SK-N-SH (cell line): ENCODE results near the gene GNE. TPM values are rescaled to one million over a fixed set of nuclear protein-coding genes. Genes with fewer than 3 reads are reported as not detected.

Source experiments
- CTCF ChIA-PET: fragments of 300-600, 350-600 bp; formaldehyde crosslinking; extraction: SDS; loops from one replicate; lab custom pipeline; 2021; lab: Yijun Ruan, JAX
- POLR2A ChIA-PET: fragments of 350-600 bp; sonication (Branson Sonifier 250); formaldehyde crosslinking; extraction: SDS; loops from one replicate; lab custom pipeline; 2020; ENCODE audit warnings: antibody characterized with exemption, inconsistent platforms; lab: Yijun Ruan, JAX
- DNase-seq: peaks from one replicate; pipeline ENCODE4 v3.0.0; 2012
- H2AFZ ChIP-seq: fragments of 200-600 bp; sonication (generic); 2 replicates; pipeline ENCODE4 v1.8.1; 2016; ENCODE audit warnings: antibody characterized with exemption, mild to moderate bottlenecking, low read depth
- H3F3A ChIP-seq: fragments of 200-600 bp; sonication (generic); replicated peaks from 2 replicates; pipeline ENCODE3; 2016; ENCODE audit warnings: antibody characterized with exemption, mild to moderate bottlenecking; ENCODE audit not compliant: insufficient read depth
- H3K27ac ChIP-seq, 2 experiments: fragments of 200-500 bp in 1 of 2; fragments of 200-600 bp in 1 of 2; sonication (Bioruptor generic) in 1 of 2; sonication (generic), shearing (Covaris generic) in 1 of 2; 2 replicates each; pipeline versions ENCODE4 v1.5.1 to v1.6.1; 2014 to 2016; ENCODE audit warnings: low read depth in 2 of 2, inconsistent platforms in 1 of 2, low read length in 1 of 2, mild to moderate bottlenecking in 1 of 2, mixed read lengths in 1 of 2
- H3K27me3 ChIP-seq: fragments of 200-600 bp; sonication (generic), shearing (Covaris generic); 2 replicates; pipeline ENCODE4 v1.6.1; 2016; ENCODE audit warnings: mixed run types; ENCODE audit not compliant: insufficient read depth
- H3K36me3 ChIP-seq, 2 experiments: fragments of 200-500 bp in 1 of 2; fragments of 200-600 bp in 1 of 2; sonication (Bioruptor generic) in 1 of 2; sonication (generic) in 1 of 2; replicated peaks in 1 of 2; 2 replicates each; pipeline versions ENCODE3 to v1.5.1; 2014 to 2016; ENCODE audit warnings: low read length in 1 of 2, mild to moderate bottlenecking in 1 of 2; ENCODE audit not compliant: insufficient read depth in 2 of 2, control insufficient read depth in 1 of 2
- H3K4me1 ChIP-seq, 2 experiments: fragments of 200-500 bp in 1 of 2; fragments of 200-600 bp in 1 of 2; sonication (Bioruptor generic) in 1 of 2; sonication (generic), shearing (Covaris generic) in 1 of 2; 2 replicates each; pipeline versions ENCODE4 v1.5.1 to v1.6.1; 2014 to 2016; ENCODE audit warnings: low read depth in 1 of 2, low read length in 1 of 2, mixed run types in 1 of 2; ENCODE audit not compliant: insufficient read depth in 2 of 2, control insufficient read depth in 1 of 2
- H3K4me2 ChIP-seq: fragments of 200-600 bp; sonication (generic), shearing (Covaris generic); 2 replicates; pipeline ENCODE4 v1.6.1; 2017; ENCODE audit warnings: mixed run types
- H3K4me3 ChIP-seq, 2 experiments: fragments of 200-500 bp in 1 of 2; fragments of 200-600 bp in 1 of 2; sonication (Bioruptor generic) in 1 of 2; sonication (generic), shearing (Covaris generic) in 1 of 2; 2 replicates each; pipeline versions ENCODE4 v1.5.1 to v1.8.1; 2014 to 2016; ENCODE audit warnings: low read depth in 2 of 2, inconsistent platforms in 1 of 2, low read length in 1 of 2, mild to moderate bottlenecking in 1 of 2, mixed read lengths in 1 of 2, moderate library complexity in 1 of 2
- H3K79me2 ChIP-seq: fragments of 200-600 bp; sonication (generic); 2 replicates; pipeline ENCODE4 v1.8.1; 2017; ENCODE audit warnings: mild to moderate bottlenecking; ENCODE audit not compliant: insufficient read depth
- H3K9ac ChIP-seq: fragments of 200-600 bp; sonication (generic); 2 replicates; pipeline ENCODE4 v1.6.1; 2017; ENCODE audit warnings: mixed run types
- H3K9me2 ChIP-seq: fragments of 200-600 bp; sonication (generic); 2 replicates; pipeline ENCODE4 v1.6.1; 2017; ENCODE audit warnings: mixed run types
- H3K9me3 ChIP-seq: fragments of 200-600 bp; sonication (generic); 2 replicates; pipeline ENCODE4 v1.6.1; 2017; ENCODE audit warnings: mixed run types, mild to moderate bottlenecking, moderate library complexity
- H4K20me1 ChIP-seq: fragments of 200-600 bp; sonication (generic); 2 replicates; pipeline ENCODE4 v1.6.1; 2017; ENCODE audit warnings: mild to moderate bottlenecking, mixed run types; ENCODE audit not compliant: insufficient read depth
- CHD2 ChIP-seq: fragments of 150-350 bp; IDR thresholded peaks from 2 replicates; pipeline ENCODE4 v1.6.1; 2018; ENCODE audit warnings: low read length; ENCODE audit not compliant: partially characterized antibody
- ELF1 ChIP-seq: IDR thresholded peaks from 2 replicates; pipeline ENCODE4 v1.4.0; 2012
- EP300 ChIP-seq, 2 experiments: IDR thresholded peaks; 2 replicates each; pipeline versions ENCODE4 v1.4.0 to v1.6.1; 2012; ENCODE audit warnings: borderline replicate concordance in 1 of 2, low read depth in 1 of 2, low read length in 1 of 2
- FOSL2 ChIP-seq: IDR thresholded peaks from 2 replicates; pipeline ENCODE4 v1.4.0; 2012; ENCODE audit warnings: low read depth, mild to moderate bottlenecking, moderate library complexity, borderline replicate concordance
- FOXM1 ChIP-seq: IDR thresholded peaks from 2 replicates; pipeline ENCODE4 v1.4.0; 2012; ENCODE audit warnings: low read depth, mild to moderate bottlenecking
- GABPA ChIP-seq: IDR thresholded peaks from 2 replicates; pipeline ENCODE4 v1.4.0; 2012; ENCODE audit warnings: low read depth, mild to moderate bottlenecking
- MEF2A ChIP-seq: IDR thresholded peaks from 2 replicates; pipeline ENCODE4 v1.4.0; 2012; ENCODE audit warnings: low read depth, borderline replicate concordance
- NFIC ChIP-seq: IDR thresholded peaks from 2 replicates; pipeline ENCODE4 v1.4.0; 2012; ENCODE audit warnings: borderline replicate concordance
- NRF1 ChIP-seq: IDR thresholded peaks from 2 replicates; pipeline ENCODE4 v1.6.1; 2012; ENCODE audit warnings: low read depth, mild to moderate bottlenecking, low read length
- POLR2AphosphoS5 ChIP-seq: IDR thresholded peaks from 2 replicates; pipeline ENCODE4 v1.6.1; 2012; ENCODE audit warnings: low read depth, low read length
- RXRA ChIP-seq: IDR thresholded peaks from 2 replicates; pipeline ENCODE4 v1.4.0; 2012; ENCODE audit warnings: low read depth, mild to moderate bottlenecking, borderline replicate concordance
- SIN3A ChIP-seq: IDR thresholded peaks from 2 replicates; pipeline ENCODE4 v1.6.1; 2012; ENCODE audit warnings: low read depth, mild to moderate bottlenecking, low read length, moderate library complexity, borderline replicate concordance
- SMC3 ChIP-seq: IDR thresholded peaks from 2 replicates; pipeline ENCODE4 v1.6.1; 2012; ENCODE audit warnings: low read depth, low read length, improper control_type of control experiment
- TAF1 ChIP-seq: IDR thresholded peaks from 2 replicates; pipeline ENCODE4 v1.6.1; 2012; ENCODE audit warnings: low read depth, mild to moderate bottlenecking, low read length, moderate library complexity, borderline replicate concordance
- YY1 ChIP-seq: IDR thresholded peaks from 2 replicates; pipeline ENCODE4 v1.4.0; 2012; ENCODE audit warnings: low read depth, mild to moderate bottlenecking
- WGBS: methylation state at CpG from one replicate; pipeline ENCODE4 v1.1.6; 2017; ENCODE audit warnings: low lambda C conversion rate; 5-methylcytosine and 5-hydroxymethylcytosine counted together
- polyA plus RNA-seq, 3 experiments: library from polyadenylated mRNA; depleted of rRNA; stranded (reverse); fragments of >200 nt; gene quantifications; 2 replicates each; pipeline ENCODE4 v1.2.3, GENCODE V29; 2012
- TF ChIP-seq, protein P1 (sequence below): fragments of 150-350 bp; IDR thresholded peaks from 2 replicates; pipeline ENCODE4 v1.6.1; 2017; ENCODE audit warnings: antibody characterized with exemption, low read length, low read depth, borderline replicate concordance
- TF ChIP-seq, protein P2 (sequence below): fragments of 200-600 bp; sonication (generic); IDR thresholded peaks from 2 replicates; pipeline ENCODE4 v1.6.1; 2017; ENCODE audit warnings: antibody characterized with exemption, mild to moderate bottlenecking, moderate library complexity
- TF ChIP-seq, protein P3 (sequence below): IDR thresholded peaks from 2 replicates; pipeline ENCODE4 v1.6.1; 2012; ENCODE audit warnings: mild to moderate bottlenecking, low read depth, low read length, moderate library complexity
- TF ChIP-seq, protein P4 (sequence below): IDR thresholded peaks from 2 replicates; pipeline ENCODE4; 2012
- TF ChIP-seq, protein P5 (sequence below): IDR thresholded peaks from 2 replicates; pipeline ENCODE4 v1.4.0; 2012; ENCODE audit warnings: low read depth, borderline replicate concordance

The GNE gene
- polyA plus RNA-seq, 1 of the 3 experiments (the other 2 are of a cell fraction) = 13.0 TPM

DNA sequence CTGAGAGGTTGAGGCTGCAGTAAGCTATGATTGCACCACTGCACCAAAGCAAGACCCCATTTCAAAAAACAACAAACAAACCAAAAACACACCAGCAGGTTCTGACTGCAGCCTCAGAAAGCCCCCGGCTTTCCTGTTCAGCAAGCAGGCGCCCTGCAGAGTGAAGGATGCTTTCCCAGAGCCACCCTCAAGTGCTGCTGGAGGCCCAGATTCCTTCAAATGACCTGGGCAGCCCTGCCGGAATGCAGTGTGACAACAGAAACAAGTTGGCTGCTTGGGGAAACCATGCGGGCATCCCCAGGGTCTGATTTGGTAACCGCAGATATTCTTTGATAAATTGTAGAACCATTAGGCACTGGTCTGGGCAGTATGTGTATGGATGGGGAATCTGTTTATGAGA lies 35.7 kb upstream of the GNE start:
- Histone ChIP-seq H2AFZ (no peak overlapping the region), H3K9me2 (no peaks in the 10 kb centered on the region), H3K4me1 (no peaks in the 10 kb centered on the region), H3K4me2 (no peak overlapping the region), H4K20me1 (no peaks in the 10 kb centered on the region), H3K36me3 (no peaks in the 10 kb centered on the region), H3K27me3 (no peaks in the 10 kb centered on the region), H3F3A (no peaks in the 10 kb centered on the region), H3K27ac (no peak overlapping the region), H3K9ac (no peak overlapping the region), H3K9me3 (no peaks in the 10 kb centered on the region), H3K79me2 (no peaks in the 10 kb centered on the region), H3K4me3 (no peak overlapping the region)
- ChIA-PET POLR2A (no interaction called here), CTCF (no interaction called here)
- TF ChIP-seq, protein P1, sequence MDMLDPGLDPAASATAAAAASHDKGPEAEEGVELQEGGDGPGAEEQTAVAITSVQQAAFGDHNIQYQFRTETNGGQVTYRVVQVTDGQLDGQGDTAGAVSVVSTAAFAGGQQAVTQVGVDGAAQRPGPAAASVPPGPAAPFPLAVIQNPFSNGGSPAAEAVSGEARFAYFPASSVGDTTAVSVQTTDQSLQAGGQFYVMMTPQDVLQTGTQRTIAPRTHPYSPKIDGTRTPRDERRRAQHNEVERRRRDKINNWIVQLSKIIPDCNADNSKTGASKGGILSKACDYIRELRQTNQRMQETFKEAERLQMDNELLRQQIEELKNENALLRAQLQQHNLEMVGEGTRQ = no peak
- TF ChIP-seq TAF1 = no peak
- 86% methylated on average over 4 of the region's 5 CpGs for WGBS
- no peak for DNase-seq

DNA sequence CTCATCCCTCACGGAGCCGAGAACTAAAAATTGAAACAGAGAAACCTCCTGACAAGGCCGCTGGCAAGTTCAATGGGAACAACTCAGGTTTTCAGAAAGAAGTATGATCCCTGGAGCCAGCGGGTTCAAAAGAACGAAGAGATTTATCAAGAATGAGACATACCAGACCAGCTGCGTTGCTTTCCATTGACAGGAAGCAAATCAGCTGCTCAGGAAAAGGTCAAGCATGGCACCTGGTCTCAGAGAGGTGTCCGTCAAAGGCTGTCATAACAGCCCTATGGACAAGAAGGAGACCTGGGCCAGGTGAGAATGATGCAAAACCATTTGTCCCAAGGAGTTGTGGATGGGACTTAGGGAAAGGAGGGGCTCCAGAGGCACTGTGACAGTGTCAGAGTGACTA lies 34.9 kb upstream of the GNE start:
- Histone ChIP-seq H3K4me2 (no peak overlapping the region), H4K20me1 (no peaks in the 10 kb centered on the region), H3K9me3 (no peaks in the 10 kb centered on the region), H3K36me3 (no peaks in the 10 kb centered on the region), H3K79me2 (no peaks in the 10 kb centered on the region), H3K27ac (no peak overlapping the region), H3K4me1 (no peaks in the 10 kb centered on the region), H2AFZ (no peak overlapping the region), H3K9ac (no peak overlapping the region), H3K4me3 (no peak overlapping the region), H3K9me2 (no peaks in the 10 kb centered on the region), H3F3A (no peaks in the 10 kb centered on the region), H3K27me3 (no peaks in the 10 kb centered on the region)
- 89% methylated on average over 7 of the region's 7 CpGs for WGBS
- POLR2A ChIA-PET = no interaction called here
- CTCF ChIA-PET = no interaction called here
- no peak for DNase-seq
- TF ChIP-seq, protein P2, sequence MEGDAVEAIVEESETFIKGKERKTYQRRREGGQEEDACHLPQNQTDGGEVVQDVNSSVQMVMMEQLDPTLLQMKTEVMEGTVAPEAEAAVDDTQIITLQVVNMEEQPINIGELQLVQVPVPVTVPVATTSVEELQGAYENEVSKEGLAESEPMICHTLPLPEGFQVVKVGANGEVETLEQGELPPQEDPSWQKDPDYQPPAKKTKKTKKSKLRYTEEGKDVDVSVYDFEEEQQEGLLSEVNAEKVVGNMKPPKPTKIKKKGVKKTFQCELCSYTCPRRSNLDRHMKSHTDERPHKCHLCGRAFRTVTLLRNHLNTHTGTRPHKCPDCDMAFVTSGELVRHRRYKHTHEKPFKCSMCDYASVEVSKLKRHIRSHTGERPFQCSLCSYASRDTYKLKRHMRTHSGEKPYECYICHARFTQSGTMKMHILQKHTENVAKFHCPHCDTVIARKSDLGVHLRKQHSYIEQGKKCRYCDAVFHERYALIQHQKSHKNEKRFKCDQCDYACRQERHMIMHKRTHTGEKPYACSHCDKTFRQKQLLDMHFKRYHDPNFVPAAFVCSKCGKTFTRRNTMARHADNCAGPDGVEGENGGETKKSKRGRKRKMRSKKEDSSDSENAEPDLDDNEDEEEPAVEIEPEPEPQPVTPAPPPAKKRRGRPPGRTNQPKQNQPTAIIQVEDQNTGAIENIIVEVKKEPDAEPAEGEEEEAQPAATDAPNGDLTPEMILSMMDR = no peak
- TF ChIP-seq CHD2 (no peak), SMC3 (no peak), NFIC (no peak), RXRA (no peak), GABPA (no peak), FOXM1 (no peak), FOSL2 (no peak), ELF1 (no peak), MEF2A (no peak), EP300 (IDR thresholded peaks at IDR 0.05; ENCODE audit: borderline replicate concordance in 1 of 2, low read depth in 1 of 2, low read length in 1 of 2) (no peak), YY1 (no peak), SIN3A (no peak), NRF1 (no peak), POLR2AphosphoS5 (no peak)
- TF ChIP-seq, protein P3, sequence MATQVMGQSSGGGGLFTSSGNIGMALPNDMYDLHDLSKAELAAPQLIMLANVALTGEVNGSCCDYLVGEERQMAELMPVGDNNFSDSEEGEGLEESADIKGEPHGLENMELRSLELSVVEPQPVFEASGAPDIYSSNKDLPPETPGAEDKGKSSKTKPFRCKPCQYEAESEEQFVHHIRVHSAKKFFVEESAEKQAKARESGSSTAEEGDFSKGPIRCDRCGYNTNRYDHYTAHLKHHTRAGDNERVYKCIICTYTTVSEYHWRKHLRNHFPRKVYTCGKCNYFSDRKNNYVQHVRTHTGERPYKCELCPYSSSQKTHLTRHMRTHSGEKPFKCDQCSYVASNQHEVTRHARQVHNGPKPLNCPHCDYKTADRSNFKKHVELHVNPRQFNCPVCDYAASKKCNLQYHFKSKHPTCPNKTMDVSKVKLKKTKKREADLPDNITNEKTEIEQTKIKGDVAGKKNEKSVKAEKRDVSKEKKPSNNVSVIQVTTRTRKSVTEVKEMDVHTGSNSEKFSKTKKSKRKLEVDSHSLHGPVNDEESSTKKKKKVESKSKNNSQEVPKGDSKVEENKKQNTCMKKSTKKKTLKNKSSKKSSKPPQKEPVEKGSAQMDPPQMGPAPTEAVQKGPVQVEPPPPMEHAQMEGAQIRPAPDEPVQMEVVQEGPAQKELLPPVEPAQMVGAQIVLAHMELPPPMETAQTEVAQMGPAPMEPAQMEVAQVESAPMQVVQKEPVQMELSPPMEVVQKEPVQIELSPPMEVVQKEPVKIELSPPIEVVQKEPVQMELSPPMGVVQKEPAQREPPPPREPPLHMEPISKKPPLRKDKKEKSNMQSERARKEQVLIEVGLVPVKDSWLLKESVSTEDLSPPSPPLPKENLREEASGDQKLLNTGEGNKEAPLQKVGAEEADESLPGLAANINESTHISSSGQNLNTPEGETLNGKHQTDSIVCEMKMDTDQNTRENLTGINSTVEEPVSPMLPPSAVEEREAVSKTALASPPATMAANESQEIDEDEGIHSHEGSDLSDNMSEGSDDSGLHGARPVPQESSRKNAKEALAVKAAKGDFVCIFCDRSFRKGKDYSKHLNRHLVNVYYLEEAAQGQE = no peak
- TF ChIP-seq, protein P1 = no peak
- TF ChIP-seq, protein P4, sequence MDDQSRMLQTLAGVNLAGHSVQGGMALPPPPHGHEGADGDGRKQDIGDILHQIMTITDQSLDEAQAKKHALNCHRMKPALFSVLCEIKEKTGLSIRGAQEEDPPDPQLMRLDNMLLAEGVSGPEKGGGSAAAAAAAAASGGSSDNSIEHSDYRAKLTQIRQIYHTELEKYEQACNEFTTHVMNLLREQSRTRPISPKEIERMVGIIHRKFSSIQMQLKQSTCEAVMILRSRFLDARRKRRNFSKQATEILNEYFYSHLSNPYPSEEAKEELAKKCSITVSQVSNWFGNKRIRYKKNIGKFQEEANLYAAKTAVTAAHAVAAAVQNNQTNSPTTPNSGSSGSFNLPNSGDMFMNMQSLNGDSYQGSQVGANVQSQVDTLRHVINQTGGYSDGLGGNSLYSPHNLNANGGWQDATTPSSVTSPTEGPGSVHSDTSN = no peak
- TF ChIP-seq, protein P5, sequence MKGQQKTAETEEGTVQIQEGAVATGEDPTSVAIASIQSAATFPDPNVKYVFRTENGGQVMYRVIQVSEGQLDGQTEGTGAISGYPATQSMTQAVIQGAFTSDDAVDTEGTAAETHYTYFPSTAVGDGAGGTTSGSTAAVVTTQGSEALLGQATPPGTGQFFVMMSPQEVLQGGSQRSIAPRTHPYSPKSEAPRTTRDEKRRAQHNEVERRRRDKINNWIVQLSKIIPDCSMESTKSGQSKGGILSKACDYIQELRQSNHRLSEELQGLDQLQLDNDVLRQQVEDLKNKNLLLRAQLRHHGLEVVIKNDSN = no peak
